ENCODE measurements around the gene PPP1R14B.

DNA sequence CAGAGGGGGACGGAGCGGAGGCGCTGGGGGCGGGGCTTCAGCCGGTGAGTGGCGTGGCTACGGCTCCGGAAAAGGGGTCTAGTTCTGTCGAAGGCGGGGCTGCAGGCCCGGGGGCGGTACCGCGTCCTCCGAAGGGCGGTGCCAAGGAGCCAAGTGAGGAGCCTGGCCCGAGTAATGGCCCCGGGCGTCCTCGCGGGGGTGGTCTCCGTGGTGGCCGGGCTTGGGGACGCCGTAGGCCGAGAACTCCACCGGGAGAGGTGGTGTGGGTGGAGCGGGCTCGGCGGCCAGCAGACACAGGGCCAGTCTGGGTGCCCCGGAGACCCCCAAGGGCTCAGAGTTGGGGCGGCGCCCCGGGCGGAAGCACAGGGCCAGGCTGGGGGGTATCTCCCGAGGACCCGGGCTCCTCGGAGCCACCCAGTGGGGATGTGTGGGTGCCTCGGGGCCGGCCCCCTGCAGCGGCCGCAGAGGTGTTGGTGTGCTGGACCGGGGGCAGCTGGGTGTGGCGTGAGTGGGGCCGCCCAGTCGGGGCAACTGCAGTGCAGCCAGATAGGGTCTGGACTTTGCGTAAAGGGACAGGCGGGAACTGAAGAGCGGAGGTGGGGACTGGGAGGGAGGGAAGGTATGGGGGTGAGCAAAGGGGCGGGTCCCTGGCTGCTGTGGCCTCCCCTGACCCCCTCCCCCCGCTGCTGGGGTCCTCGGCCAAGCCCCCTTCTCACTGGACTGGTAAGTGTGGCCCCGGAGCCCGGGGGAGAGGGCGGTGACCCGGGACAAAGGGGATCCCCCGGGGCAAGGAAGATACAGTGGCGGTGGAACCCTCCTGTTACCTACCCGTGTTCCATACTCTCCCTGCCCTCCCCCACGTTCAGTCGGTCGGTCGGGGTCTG, 5.0 kb downstream of the PPP1R14B start:
- TF ChIP-seq POLR2AphosphoS5 (IDR thresholded peaks at IDR 0.05; ENCODE audit: low read depth, low read length) (peak; percentile 73; the same call in 1 of the 2 replicates), CREB1 (IDR thresholded peaks at IDR 0.05) (no peak), CREB1 (CRISPR knock-in tag; IDR thresholded peaks at IDR 0.05) (no peak), ONECUT2 (CRISPR knock-in tag; IDR thresholded peaks at IDR 0.05) (no peak), ZNF747 (CRISPR knock-in tag; IDR thresholded peaks at IDR 0.05; ENCODE audit: borderline replicate concordance) (peak; percentile 33), NCOA1 (CRISPR knock-in tag; IDR thresholded peaks at IDR 0.05) (no peak), FOSL1 (CRISPR knock-in tag; IDR thresholded peaks at IDR 0.05; ENCODE audit: borderline replicate concordance) (no peak), RFX1 (IDR thresholded peaks at IDR 0.05) (no peak), ZNF274 (CRISPR knock-in tag; IDR thresholded peaks at IDR 0.05) (no peak; the same call in 1 of the 2 replicates), STAG1 (CRISPR knock-in tag; IDR thresholded peaks at IDR 0.05) (no peak), POLR2AphosphoS2 (IDR thresholded peaks at IDR 0.05; ENCODE audit: low read depth, low read length) (no peak), RFX5 (IDR thresholded peaks at IDR 0.05; ENCODE audit: low read depth, low read length) (no peak)
- TF ChIP-seq, protein P1, sequence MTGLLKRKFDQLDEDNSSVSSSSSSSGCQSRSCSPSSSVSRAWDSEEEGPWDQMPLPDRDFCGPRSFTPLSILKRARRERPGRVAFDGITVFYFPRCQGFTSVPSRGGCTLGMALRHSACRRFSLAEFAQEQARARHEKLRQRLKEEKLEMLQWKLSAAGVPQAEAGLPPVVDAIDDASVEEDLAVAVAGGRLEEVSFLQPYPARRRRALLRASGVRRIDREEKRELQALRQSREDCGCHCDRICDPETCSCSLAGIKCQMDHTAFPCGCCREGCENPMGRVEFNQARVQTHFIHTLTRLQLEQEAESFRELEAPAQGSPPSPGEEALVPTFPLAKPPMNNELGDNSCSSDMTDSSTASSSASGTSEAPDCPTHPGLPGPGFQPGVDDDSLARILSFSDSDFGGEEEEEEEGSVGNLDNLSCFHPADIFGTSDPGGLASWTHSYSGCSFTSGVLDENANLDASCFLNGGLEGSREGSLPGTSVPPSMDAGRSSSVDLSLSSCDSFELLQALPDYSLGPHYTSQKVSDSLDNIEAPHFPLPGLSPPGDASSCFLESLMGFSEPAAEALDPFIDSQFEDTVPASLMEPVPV (CRISPR knock-in tag; IDR thresholded peaks at IDR 0.05), result no peak; the same call in 1 of the 2 replicates
- TF ChIP-seq, protein P2, sequence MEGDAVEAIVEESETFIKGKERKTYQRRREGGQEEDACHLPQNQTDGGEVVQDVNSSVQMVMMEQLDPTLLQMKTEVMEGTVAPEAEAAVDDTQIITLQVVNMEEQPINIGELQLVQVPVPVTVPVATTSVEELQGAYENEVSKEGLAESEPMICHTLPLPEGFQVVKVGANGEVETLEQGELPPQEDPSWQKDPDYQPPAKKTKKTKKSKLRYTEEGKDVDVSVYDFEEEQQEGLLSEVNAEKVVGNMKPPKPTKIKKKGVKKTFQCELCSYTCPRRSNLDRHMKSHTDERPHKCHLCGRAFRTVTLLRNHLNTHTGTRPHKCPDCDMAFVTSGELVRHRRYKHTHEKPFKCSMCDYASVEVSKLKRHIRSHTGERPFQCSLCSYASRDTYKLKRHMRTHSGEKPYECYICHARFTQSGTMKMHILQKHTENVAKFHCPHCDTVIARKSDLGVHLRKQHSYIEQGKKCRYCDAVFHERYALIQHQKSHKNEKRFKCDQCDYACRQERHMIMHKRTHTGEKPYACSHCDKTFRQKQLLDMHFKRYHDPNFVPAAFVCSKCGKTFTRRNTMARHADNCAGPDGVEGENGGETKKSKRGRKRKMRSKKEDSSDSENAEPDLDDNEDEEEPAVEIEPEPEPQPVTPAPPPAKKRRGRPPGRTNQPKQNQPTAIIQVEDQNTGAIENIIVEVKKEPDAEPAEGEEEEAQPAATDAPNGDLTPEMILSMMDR (CRISPR knock-in tag; IDR thresholded peaks at IDR 0.05), result no peak
- TF ChIP-seq, protein P3, sequence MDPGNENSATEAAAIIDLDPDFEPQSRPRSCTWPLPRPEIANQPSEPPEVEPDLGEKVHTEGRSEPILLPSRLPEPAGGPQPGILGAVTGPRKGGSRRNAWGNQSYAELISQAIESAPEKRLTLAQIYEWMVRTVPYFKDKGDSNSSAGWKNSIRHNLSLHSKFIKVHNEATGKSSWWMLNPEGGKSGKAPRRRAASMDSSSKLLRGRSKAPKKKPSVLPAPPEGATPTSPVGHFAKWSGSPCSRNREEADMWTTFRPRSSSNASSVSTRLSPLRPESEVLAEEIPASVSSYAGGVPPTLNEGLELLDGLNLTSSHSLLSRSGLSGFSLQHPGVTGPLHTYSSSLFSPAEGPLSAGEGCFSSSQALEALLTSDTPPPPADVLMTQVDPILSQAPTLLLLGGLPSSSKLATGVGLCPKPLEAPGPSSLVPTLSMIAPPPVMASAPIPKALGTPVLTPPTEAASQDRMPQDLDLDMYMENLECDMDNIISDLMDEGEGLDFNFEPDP (CRISPR knock-in tag; conservative IDR thresholded peaks at IDR 0.05), result no peak

All from HepG2 (cell line).